A673 (cell line): ENCODE measurements around the gene BORA.

Experiments used
- EZH2 ChIP-seq: fragments of 200-600 bp; sonication (generic); IDR thresholded peaks from 2 replicates; pipeline ENCODE4 v1.6.1; 2017; ENCODE audit warnings: borderline replicate concordance, low read depth, mild to moderate bottlenecking, mixed read lengths, antibody characterized with exemption, low read length; ENCODE audit not compliant: poor library complexity, severe bottlenecking
- TF ChIP-seq, protein P1 (sequence below): fragments of 300-800, 200-600 bp; sonication (generic); conservative IDR thresholded peaks from 2 replicates; pipeline ENCODE4 v1.5.1; 2017; ENCODE audit warnings: low read depth, mild to moderate bottlenecking, antibody characterized with exemption, low read length, moderate library complexity, mixed read lengths

DNA sequence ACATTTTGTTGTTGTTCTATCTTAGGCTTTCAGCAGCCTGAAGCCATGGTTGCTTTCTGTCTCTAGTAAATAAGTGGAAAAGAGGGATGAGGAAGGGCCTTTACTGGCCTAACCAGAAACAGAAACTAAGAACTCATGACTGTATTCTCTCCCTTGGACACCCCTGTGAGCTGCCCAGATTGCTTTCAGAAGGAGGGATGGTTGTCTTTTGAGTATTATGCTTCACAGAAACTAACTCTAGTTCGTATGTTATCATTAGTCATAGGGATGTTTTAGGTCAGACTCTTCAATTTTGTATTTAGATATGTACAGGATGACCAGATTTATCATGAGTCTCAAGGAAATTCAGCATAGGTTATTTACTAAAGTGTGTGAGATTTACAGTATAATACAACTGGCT, 17.5 kb downstream of the BORA start:
- TF ChIP-seq, protein P1, sequence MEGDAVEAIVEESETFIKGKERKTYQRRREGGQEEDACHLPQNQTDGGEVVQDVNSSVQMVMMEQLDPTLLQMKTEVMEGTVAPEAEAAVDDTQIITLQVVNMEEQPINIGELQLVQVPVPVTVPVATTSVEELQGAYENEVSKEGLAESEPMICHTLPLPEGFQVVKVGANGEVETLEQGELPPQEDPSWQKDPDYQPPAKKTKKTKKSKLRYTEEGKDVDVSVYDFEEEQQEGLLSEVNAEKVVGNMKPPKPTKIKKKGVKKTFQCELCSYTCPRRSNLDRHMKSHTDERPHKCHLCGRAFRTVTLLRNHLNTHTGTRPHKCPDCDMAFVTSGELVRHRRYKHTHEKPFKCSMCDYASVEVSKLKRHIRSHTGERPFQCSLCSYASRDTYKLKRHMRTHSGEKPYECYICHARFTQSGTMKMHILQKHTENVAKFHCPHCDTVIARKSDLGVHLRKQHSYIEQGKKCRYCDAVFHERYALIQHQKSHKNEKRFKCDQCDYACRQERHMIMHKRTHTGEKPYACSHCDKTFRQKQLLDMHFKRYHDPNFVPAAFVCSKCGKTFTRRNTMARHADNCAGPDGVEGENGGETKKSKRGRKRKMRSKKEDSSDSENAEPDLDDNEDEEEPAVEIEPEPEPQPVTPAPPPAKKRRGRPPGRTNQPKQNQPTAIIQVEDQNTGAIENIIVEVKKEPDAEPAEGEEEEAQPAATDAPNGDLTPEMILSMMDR, result no peak
- TF ChIP-seq EZH2, result no peak
